Activated CD8-positive, alpha-beta memory T cell treated with anti-CD3 and anti-CD28 coated beads, Interleukin-2, amount 10 ng/mL, durations not matched to agents 7 days and 5 days (primary cell): ENCODE data around the gene DEK. TPM values are rescaled to one million over a fixed set of nuclear protein-coding genes. Genes with fewer than 3 reads are reported as not detected.
"Not testable (repeated sequence)": the region's sequence is repeated elsewhere in the genome, so short reads cannot be mapped to it uniquely, and the experiment has no call there.

ENCODE experiments used
- ATAC-seq: fragments of 150-1000 bp; cut with Tn5 transposase; one replicate; pipeline ENCODE4 v1.10.0; 2021; ENCODE audit warnings: moderate library complexity
- CTCF ChIA-PET: fragments of 350-600 bp; sonication (Branson Sonifier 250); formaldehyde crosslinking; loops from one replicate; lab custom pipeline; 2021; ENCODE audit warnings: antibody characterized with exemption; lab: Charles Lee
- DNase-seq: peaks from one replicate; pipeline ENCODE4 v3.0.0-alpha.2; 2020
- H3K27ac Mint-ChIP-seq: one replicate; pipeline ENCODE4 v1.8.0; 2021; ENCODE audit warnings: mild to moderate bottlenecking, mixed read lengths
- H3K27me3 Mint-ChIP-seq: one replicate; pipeline ENCODE4 v1.8.0; 2021; ENCODE audit warnings: mixed read lengths
- H3K36me3 Mint-ChIP-seq: one replicate; pipeline ENCODE4 v1.8.0; 2021; ENCODE audit warnings: mild to moderate bottlenecking, mixed read lengths
- H3K4me1 Mint-ChIP-seq: one replicate; pipeline ENCODE4 v1.8.0; 2021; ENCODE audit warnings: mixed read lengths
- H3K4me3 Mint-ChIP-seq: one replicate; pipeline ENCODE4 v1.8.0; 2021; ENCODE audit warnings: mild to moderate bottlenecking, moderate library complexity, mixed read lengths
- H3K9me3 Mint-ChIP-seq: one replicate; pipeline ENCODE4 v1.8.0; 2022; ENCODE audit warnings: low read depth, mixed read lengths
- total RNA-seq, 2 experiments: library from RNA; stranded (reverse); gene quantifications; one replicate each; pipeline ENCODE4 v1.2.3, GENCODE V29; 2021

DEK gene
- total RNA-seq, 2 experiments from 2014 or later: 209 to 218 TPM

DNA sequence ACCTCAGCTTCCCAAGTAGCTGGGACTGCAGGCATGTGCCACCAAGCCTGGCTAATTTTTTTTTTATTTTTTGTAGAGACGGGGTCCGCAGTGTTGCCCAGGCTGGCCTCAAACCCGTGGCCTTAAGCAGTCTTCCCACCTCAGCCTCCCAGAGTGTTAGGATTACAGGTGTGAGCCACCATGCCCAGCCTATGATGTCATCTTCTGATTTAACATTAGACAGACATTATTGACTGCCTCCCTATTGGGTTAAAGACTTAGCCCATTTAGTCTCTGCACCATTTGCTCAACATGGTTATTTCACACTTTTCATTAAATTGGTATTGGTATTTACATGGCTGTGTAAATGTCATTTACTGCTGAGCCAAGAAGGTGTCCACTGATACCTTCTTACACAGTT is 46.1 kb downstream of the DEK start:
- DNase-seq (no peak), ATAC-seq (no peak)
- H3K27ac Mint-ChIP-seq: no peak overlapping the region
- no peaks in the 10 kb centered on the region for H3K27me3 Mint-ChIP-seq
- peaks cover 25% of the 10 kb centered on the region for H3K4me1 Mint-ChIP-seq
- CTCF ChIA-PET: no interaction called here
- H3K4me3 Mint-ChIP-seq: no peak overlapping the region
- no peaks in the 10 kb centered on the region for H3K9me3 Mint-ChIP-seq
- peaks cover 36% of the 10 kb centered on the region for H3K36me3 Mint-ChIP-seq

GRCh38 chr6:18216411-18216810 is 47.9 kb downstream of the DEK start:
- peak overlapping the region; percentile 48 for H3K27ac Mint-ChIP-seq
- peaks cover 26% of the 10 kb centered on the region for H3K36me3 Mint-ChIP-seq
- H3K4me1 Mint-ChIP-seq: peaks cover 41% of the 10 kb centered on the region
- CTCF ChIA-PET: interaction anchor here (0.6 to 1.2 kb wide), 2 partner anchors 9 to 24 kb away, joined by 3 read pairs; no protein-coding TSS in a partner anchor
- DNase-seq (no peak), ATAC-seq (no peak)
- H3K4me3 Mint-ChIP-seq: no peak overlapping the region
- no peaks in the 10 kb centered on the region for H3K9me3 Mint-ChIP-seq
- H3K27me3 Mint-ChIP-seq: peaks cover 4% of the 10 kb centered on the region

- DNase-seq (no peak), ATAC-seq (no peak)
- CTCF ChIA-PET: interaction anchor here (1.2 kb wide), 1 partner anchor 10 kb away, joined by 3 read pairs; no protein-coding TSS in a partner anchor
- H3K9me3 Mint-ChIP-seq: no peaks in the 10 kb centered on the region
- no peak overlapping the region for H3K4me3 Mint-ChIP-seq
- H3K27ac Mint-ChIP-seq: no peak overlapping the region
- peaks cover 49% of the 10 kb centered on the region for H3K4me1 Mint-ChIP-seq
- H3K36me3 Mint-ChIP-seq: peaks cover 22% of the 10 kb centered on the region
- H3K27me3 Mint-ChIP-seq: peaks cover 4% of the 10 kb centered on the region
Observed at GRCh38 chr6:18215436-18215835, 48.9 kb downstream of the DEK start.

GRCh38 chr6:18214003-18214402 is 50.3 kb downstream of the DEK start:
- Mint-ChIP-seq H3K36me3 (peaks cover 16% of the 10 kb centered on the region), H3K27ac (peak overlapping the region; percentile 87)
- DNase-seq: peak; percentile 56

GRCh38 chr6:18213439-18213838 is 50.9 kb downstream of the DEK start:
- DNase-seq (peak; percentile 68), ATAC-seq (peak; percentile 69)
- CTCF ChIA-PET: interaction anchor here (0.7 to 1.1 kb wide), 4 partner anchors 14 to 52 kb away, joined by 3 read pairs; no protein-coding TSS in a partner anchor
- H3K36me3 Mint-ChIP-seq: peaks cover 14% of the 10 kb centered on the region
- H3K27ac Mint-ChIP-seq: peak overlapping the region; percentile 87
- H3K9me3 Mint-ChIP-seq: no peaks in the 10 kb centered on the region
- peaks cover 4% of the 10 kb centered on the region for H3K27me3 Mint-ChIP-seq
- H3K4me1 Mint-ChIP-seq: peaks cover 49% of the 10 kb centered on the region
- H3K4me3 Mint-ChIP-seq: peak overlapping the region; percentile 67

More at GRCh38 chr6:18214003-18214402, 50.3 kb downstream of the DEK start:
- CTCF ChIA-PET: interaction anchor here (0.7 to 1.1 kb wide), 2 partner anchors 14 to 38 kb away, joined by 3 read pairs; no protein-coding TSS in a partner anchor
- no peaks in the 10 kb centered on the region for H3K9me3 Mint-ChIP-seq
- peak; percentile 13 for ATAC-seq
- peaks cover 49% of the 10 kb centered on the region for H3K4me1 Mint-ChIP-seq
- H3K27me3 Mint-ChIP-seq: peaks cover 4% of the 10 kb centered on the region
- H3K4me3 Mint-ChIP-seq: peak overlapping the region; percentile 67

DNA sequence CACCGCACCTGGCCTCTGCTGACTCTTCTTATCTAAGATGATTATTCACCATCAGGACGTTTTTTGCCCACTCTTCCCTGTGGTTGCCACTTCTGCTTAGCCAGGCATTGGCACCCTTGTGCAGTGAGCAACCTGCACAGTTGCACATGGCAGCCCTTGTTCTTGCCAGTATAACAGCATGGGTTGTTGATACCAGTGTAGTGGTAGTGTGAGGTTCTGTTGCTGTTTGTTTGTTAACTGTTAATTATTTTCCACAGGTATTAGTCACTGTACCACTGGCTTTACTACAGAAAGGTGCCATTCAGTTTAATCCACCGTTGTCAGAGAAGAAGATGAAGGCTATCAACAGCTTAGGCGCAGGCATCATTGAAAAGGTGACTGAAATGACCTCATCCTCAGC is 52.1 kb downstream of the DEK start:
- Mint-ChIP-seq H3K36me3 (peaks cover 12% of the 10 kb centered on the region), H3K27ac (no peak overlapping the region), H3K9me3 (no peaks in the 10 kb centered on the region), H3K27me3 (peaks cover 4% of the 10 kb centered on the region), H3K4me3 (no peak overlapping the region), H3K4me1 (peaks cover 49% of the 10 kb centered on the region)
- CTCF ChIA-PET: no interaction called here
- ATAC-seq (no peak), DNase-seq (no peak)

DNA sequence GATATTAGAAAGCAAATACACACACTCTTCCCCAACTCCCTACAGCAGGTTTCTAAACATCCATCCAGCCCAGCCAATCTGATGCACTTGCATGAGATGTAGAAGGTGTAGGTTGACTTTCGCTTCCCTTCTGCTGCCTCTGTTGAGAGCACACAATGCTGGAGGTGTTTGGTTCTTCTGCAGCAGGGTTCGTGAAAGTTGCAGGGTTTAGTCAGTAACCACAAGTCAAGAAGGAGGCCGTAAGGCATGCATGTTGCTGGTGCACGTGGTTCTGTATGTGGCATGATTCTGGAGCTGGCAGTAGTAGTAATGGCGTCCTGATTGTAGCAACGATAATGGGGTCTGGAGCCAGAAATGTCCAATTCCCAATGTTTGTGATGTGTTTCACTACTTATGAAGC is 53.0 kb downstream of the DEK start:
- peak; percentile 82 for ATAC-seq
- peaks cover 10% of the 10 kb centered on the region for H3K36me3 Mint-ChIP-seq
- peaks cover 4% of the 10 kb centered on the region for H3K27me3 Mint-ChIP-seq
- CTCF ChIA-PET: interaction anchor here (0.9 kb wide), 1 partner anchor 9 kb away, joined by 3 read pairs; no protein-coding TSS in a partner anchor
- DNase-seq: peak; percentile 80
- peak overlapping the region; percentile 40 for H3K27ac Mint-ChIP-seq
- peak overlapping the region; percentile 0 for H3K4me3 Mint-ChIP-seq
- peaks cover 47% of the 10 kb centered on the region for H3K4me1 Mint-ChIP-seq
- no peaks in the 10 kb centered on the region for H3K9me3 Mint-ChIP-seq

DNA sequence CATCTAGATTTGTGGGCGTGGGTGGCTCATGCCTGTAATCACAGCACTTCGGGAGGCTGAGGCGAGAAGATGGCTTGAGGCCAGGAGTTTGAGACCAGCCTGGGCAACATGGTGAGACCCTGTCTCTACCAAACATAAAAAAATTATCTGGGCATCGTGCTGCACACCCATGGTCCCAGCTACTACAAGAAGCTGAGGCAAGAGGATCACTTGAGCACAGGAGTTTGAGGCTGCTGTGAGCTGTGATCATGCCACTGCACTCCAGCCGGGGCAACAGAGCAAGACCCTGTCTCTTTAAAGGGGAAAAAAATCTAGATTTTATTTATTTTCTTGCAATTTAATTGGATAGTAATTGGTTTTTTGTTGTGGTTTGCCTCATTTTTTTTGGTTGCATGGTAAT is 53.6 kb downstream of the DEK start:
- Mint-ChIP-seq H3K27me3 (peaks cover 4% of the 10 kb centered on the region), H3K4me1 (peaks cover 45% of the 10 kb centered on the region), H3K36me3 (peaks cover 9% of the 10 kb centered on the region), H3K4me3 (no peak overlapping the region), H3K27ac (no peak overlapping the region), H3K9me3 (no peaks in the 10 kb centered on the region)
- CTCF ChIA-PET: interaction anchor here (0.6 kb wide), 1 partner anchor 732 kb away, joined by 3 read pairs; no protein-coding TSS in a partner anchor
- DNase-seq (no peak), ATAC-seq (no peak)

GRCh38 chr6:18209539-18210197 is 54.7 kb downstream of the DEK start:
- ATAC-seq (no peak), DNase-seq (no peak)
- Mint-ChIP-seq H3K27ac (no peak overlapping the region), H3K4me1 (peaks cover 36% of the 10 kb centered on the region), H3K36me3 (peaks cover 5% of the 10 kb centered on the region), H3K9me3 (no peaks in the 10 kb centered on the region), H3K27me3 (peaks cover 4% of the 10 kb centered on the region), H3K4me3 (no peak overlapping the region)
- CTCF ChIA-PET: no interaction called here

DNA sequence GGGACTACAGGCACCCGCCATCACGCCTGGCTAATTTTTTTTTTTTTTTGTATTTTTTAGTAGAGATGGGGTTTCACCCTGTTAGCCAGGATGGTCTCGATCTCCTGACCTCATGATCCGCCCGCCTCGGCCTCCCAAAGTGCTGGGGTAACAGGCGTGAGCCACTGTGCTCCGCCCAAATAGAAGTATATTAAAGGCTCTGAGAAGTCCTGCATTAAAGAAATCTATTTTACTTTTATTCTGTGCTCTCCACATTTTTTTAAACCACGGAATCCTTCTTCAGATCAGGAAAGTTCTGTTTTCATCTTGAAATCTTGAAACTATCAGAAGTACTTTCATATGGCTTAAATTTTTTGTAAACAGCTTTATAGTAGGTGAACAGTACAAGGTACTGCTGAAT is 55.6 kb downstream of the DEK start:
- ATAC-seq, DNase-seq, H3K4me3 Mint-ChIP-seq, H3K9me3 Mint-ChIP-seq, H3K27me3 Mint-ChIP-seq, H3K27ac Mint-ChIP-seq, H3K36me3 Mint-ChIP-seq: not testable (repeated sequence)
- H3K4me1 Mint-ChIP-seq: peaks cover 30% of the 10 kb centered on the region
- CTCF ChIA-PET: interaction anchor here (1.2 kb wide), 1 partner anchor 38 kb away, joined by 3 read pairs; no protein-coding TSS in a partner anchor

- DNase-seq: no peak
- peaks cover 21% of the 10 kb centered on the region for H3K4me1 Mint-ChIP-seq
- CTCF ChIA-PET: interaction anchor here (1.2 kb wide), 1 partner anchor 39 kb away, joined by 3 read pairs; no protein-coding TSS in a partner anchor
- peaks cover 4% of the 10 kb centered on the region for H3K27me3 Mint-ChIP-seq
- no peak for ATAC-seq
- no peaks in the 10 kb centered on the region for H3K9me3 Mint-ChIP-seq
- H3K27ac Mint-ChIP-seq: no peak overlapping the region
- H3K4me3 Mint-ChIP-seq: no peak overlapping the region
- peaks cover 2% of the 10 kb centered on the region for H3K36me3 Mint-ChIP-seq
Observed at GRCh38 chr6:18207949-18208348, 56.4 kb downstream of the DEK start.

DNA sequence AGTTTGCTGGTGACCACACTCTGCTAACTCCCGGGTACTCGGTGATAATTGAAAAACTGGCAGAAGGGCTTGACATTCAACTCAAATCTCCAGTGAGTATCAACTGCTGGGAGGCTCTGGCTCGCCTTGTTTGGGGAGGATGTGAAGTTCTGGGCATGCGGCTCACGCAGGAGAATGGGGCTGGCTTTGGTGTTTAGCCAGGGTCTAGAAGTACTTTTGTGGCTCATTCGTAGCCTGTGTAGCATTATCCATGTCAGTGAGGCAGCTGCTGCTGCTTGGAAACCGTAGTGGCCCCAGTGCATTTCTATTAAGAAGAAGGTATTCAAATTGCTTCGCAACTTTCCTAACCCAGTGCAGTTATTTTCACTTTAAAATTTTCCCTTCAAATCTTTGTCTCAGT is 56.9 kb downstream of the DEK start:
- H3K36me3 Mint-ChIP-seq: peaks cover 2% of the 10 kb centered on the region
- peaks cover 3% of the 10 kb centered on the region for H3K27me3 Mint-ChIP-seq
- DNase-seq: no peak
- CTCF ChIA-PET: no interaction called here
- H3K27ac Mint-ChIP-seq: no peak overlapping the region
- H3K4me3 Mint-ChIP-seq: no peak overlapping the region
- no peaks in the 10 kb centered on the region for H3K9me3 Mint-ChIP-seq
- ATAC-seq: no peak
- H3K4me1 Mint-ChIP-seq: peaks cover 16% of the 10 kb centered on the region

GRCh38 chr6:18206591-18206990 is 57.7 kb downstream of the DEK start:
- no peak overlapping the region for H3K27ac Mint-ChIP-seq
- H3K4me3 Mint-ChIP-seq: no peak overlapping the region
- CTCF ChIA-PET: no interaction called here
- ATAC-seq (no peak), DNase-seq (no peak)
- H3K36me3 Mint-ChIP-seq: peaks cover 2% of the 10 kb centered on the region
- no peaks in the 10 kb centered on the region for H3K9me3 Mint-ChIP-seq
- H3K4me1 Mint-ChIP-seq: peaks cover 9% of the 10 kb centered on the region
- no peaks in the 10 kb centered on the region for H3K27me3 Mint-ChIP-seq

GRCh38 chr6:18204691-18205090 is 59.6 kb downstream of the DEK start:
- CTCF ChIA-PET: no interaction called here
- H3K27ac Mint-ChIP-seq: no peak overlapping the region

More at GRCh38 chr6:18204691-18205090, 59.6 kb downstream of the DEK start:
- Mint-ChIP-seq H3K27me3 (no peaks in the 10 kb centered on the region), H3K9me3 (no peaks in the 10 kb centered on the region), H3K36me3 (peaks cover 3% of the 10 kb centered on the region), H3K4me1 (no peaks in the 10 kb centered on the region), H3K4me3 (no peak overlapping the region)
- DNase-seq (no peak), ATAC-seq (no peak)
